ENCODE data around the gene LCLAT1.

The LCLAT1 gene

GRCh38 chr2:30645081-30645744 lies 198.2 kb downstream of the LCLAT1 start:
- DNase-seq (ENCODE audit: low spot score), result no peak

- no peak for DNase-seq (ENCODE audit: low spot score)
These were observed 198.7 kb downstream of the LCLAT1 start for GRCh38 chr2:30645745-30646119.

- no peak for DNase-seq (ENCODE audit: low spot score)
These were observed 200.9 kb downstream of the LCLAT1 start for GRCh38 chr2:30647752-30648457.

- no peak for DNase-seq (ENCODE audit: low spot score)
These were observed 202.2 kb downstream of the LCLAT1 start for GRCh38 chr2:30649278-30649677.

GRCh38 chr2:30649828-30650227 lies 202.8 kb downstream of the LCLAT1 start:
- DNase-seq (ENCODE audit: low spot score), result no peak

- no peak for DNase-seq (ENCODE audit: low spot score)
These were observed 205.3 kb downstream of the LCLAT1 start for GRCh38 chr2:30652271-30652915.

- DNase-seq (ENCODE audit: low spot score), result no peak
These were observed 206.8 kb downstream of the LCLAT1 start for GRCh38 chr2:30653847-30654246.

- DNase-seq (ENCODE audit: low spot score), result no peak
These were observed 207.4 kb downstream of the LCLAT1 start for GRCh38 chr2:30654404-30654803.

GRCh38 chr2:30655211-30655610 lies 208.2 kb downstream of the LCLAT1 start:
- no peak for DNase-seq (ENCODE audit: low spot score)

GRCh38 chr2:30655660-30656059 lies 208.6 kb downstream of the LCLAT1 start:
- no peak for DNase-seq (ENCODE audit: low spot score)

- DNase-seq (ENCODE audit: low spot score), result no peak
These were observed 209.0 kb downstream of the LCLAT1 start for GRCh38 chr2:30656079-30656478.

- no peak for DNase-seq (ENCODE audit: low spot score)
These were observed 214.4 kb downstream of the LCLAT1 start for GRCh38 chr2:30661173-30662107.

- DNase-seq (ENCODE audit: low spot score), result no peak
These were observed 215.5 kb downstream of the LCLAT1 start for GRCh38 chr2:30662268-30663131.

GRCh38 chr2:30663321-30663720 lies 216.3 kb downstream of the LCLAT1 start:
- no peak for DNase-seq (ENCODE audit: low spot score)

GRCh38 chr2:30663806-30664205 lies 216.8 kb downstream of the LCLAT1 start:
- no peak for DNase-seq (ENCODE audit: low spot score)

GRCh38 chr2:30664761-30665358 lies 217.8 kb downstream of the LCLAT1 start:
- peak; percentile 88 for DNase-seq (ENCODE audit: low spot score)

GRCh38 chr2:30665761-30666265 lies 218.8 kb downstream of the LCLAT1 start:
- DNase-seq (ENCODE audit: low spot score), result no peak

GRCh38 chr2:30666266-30666874 lies 219.3 kb downstream of the LCLAT1 start:
- peak; percentile 67 for DNase-seq (ENCODE audit: low spot score)

- no peak for DNase-seq (ENCODE audit: low spot score)
These were observed 223.4 kb downstream of the LCLAT1 start for GRCh38 chr2:30670453-30670852.

GRCh38 chr2:30673127-30673526 lies 226.1 kb downstream of the LCLAT1 start:
- no peak for DNase-seq (ENCODE audit: low spot score)

All from AG08396 (cell line).